GM19438 (cell line): ENCODE measurements around the gene ZBTB34.
"Not testable (repeated sequence)": the region's sequence is repeated elsewhere in the genome, so short reads cannot be mapped to it uniquely, and the experiment has no call there.

ENCODE experiments used
- ATAC-seq: cut with Tn5 transposase; IDR thresholded peaks from one replicate; pipeline ENCODE4 v1.9.1; 2021; ENCODE audit warnings: low read depth; ENCODE audit not compliant: unreplicated experiment

ZBTB34 gene

GRCh38 chr9:126860077-126860756, at the start of gene ZBTB34:
Gene ZBTB34, plus strand, starts transcription at chr9:126860639. Its CDS starts 18,761 bp downstream, at chr9:126879400.
- ATAC-seq: peak; percentile 71

- ATAC-seq: no peak
Measured at GRCh38 chr9:126813072-126813471, 47.4 kb upstream of the ZBTB34 start.

- no peak for ATAC-seq
Measured at GRCh38 chr9:126814091-126814490, 46.3 kb upstream of the ZBTB34 start.

- not testable (repeated sequence) for ATAC-seq
Measured at GRCh38 chr9:126817615-126818014, 42.8 kb upstream of the ZBTB34 start.

GRCh38 chr9:126818482-126818881, 42.0 kb upstream of the ZBTB34 start:
- ATAC-seq: no peak

- ATAC-seq: no peak
Measured at GRCh38 chr9:126819482-126819881, 41.0 kb upstream of the ZBTB34 start.

- ATAC-seq: no peak
Measured at GRCh38 chr9:126822278-126822677, 38.2 kb upstream of the ZBTB34 start.

GRCh38 chr9:126822873-126823272, 37.6 kb upstream of the ZBTB34 start:
- no peak for ATAC-seq

GRCh38 chr9:126824052-126824451, 36.4 kb upstream of the ZBTB34 start:
- ATAC-seq: not testable (repeated sequence)

- no peak for ATAC-seq
Measured at GRCh38 chr9:126827227-126827626, 33.2 kb upstream of the ZBTB34 start.

GRCh38 chr9:126829035-126829434, 31.4 kb upstream of the ZBTB34 start:
- ATAC-seq: no peak

GRCh38 chr9:126830827-126831226, 29.6 kb upstream of the ZBTB34 start:
- ATAC-seq: no peak

GRCh38 chr9:126832440-126832839, 28.0 kb upstream of the ZBTB34 start:
- ATAC-seq: no peak

- no peak for ATAC-seq
Measured at GRCh38 chr9:126833020-126833419, 27.4 kb upstream of the ZBTB34 start.

GRCh38 chr9:126833710-126834345, 26.6 kb upstream of the ZBTB34 start:
- ATAC-seq: no peak

- ATAC-seq: no peak
Measured at GRCh38 chr9:126834672-126835071, 25.8 kb upstream of the ZBTB34 start.

- no peak for ATAC-seq
Measured at GRCh38 chr9:126836216-126836615, 24.2 kb upstream of the ZBTB34 start.

GRCh38 chr9:126838055-126838811, 22.2 kb upstream of the ZBTB34 start:
- no peak for ATAC-seq

GRCh38 chr9:126838895-126839294, 21.5 kb upstream of the ZBTB34 start:
- no peak for ATAC-seq

GRCh38 chr9:126839301-126839700, 21.1 kb upstream of the ZBTB34 start:
- ATAC-seq: no peak

GRCh38 chr9:126842220-126842842, 18.1 kb upstream of the ZBTB34 start:
- ATAC-seq: no peak
